ENCODE results near the gene EFHC1. TPM values are rescaled to one million over a fixed set of nuclear protein-coding genes. Genes with fewer than 3 reads are reported as not detected.

Gene EFHC1, protein sequence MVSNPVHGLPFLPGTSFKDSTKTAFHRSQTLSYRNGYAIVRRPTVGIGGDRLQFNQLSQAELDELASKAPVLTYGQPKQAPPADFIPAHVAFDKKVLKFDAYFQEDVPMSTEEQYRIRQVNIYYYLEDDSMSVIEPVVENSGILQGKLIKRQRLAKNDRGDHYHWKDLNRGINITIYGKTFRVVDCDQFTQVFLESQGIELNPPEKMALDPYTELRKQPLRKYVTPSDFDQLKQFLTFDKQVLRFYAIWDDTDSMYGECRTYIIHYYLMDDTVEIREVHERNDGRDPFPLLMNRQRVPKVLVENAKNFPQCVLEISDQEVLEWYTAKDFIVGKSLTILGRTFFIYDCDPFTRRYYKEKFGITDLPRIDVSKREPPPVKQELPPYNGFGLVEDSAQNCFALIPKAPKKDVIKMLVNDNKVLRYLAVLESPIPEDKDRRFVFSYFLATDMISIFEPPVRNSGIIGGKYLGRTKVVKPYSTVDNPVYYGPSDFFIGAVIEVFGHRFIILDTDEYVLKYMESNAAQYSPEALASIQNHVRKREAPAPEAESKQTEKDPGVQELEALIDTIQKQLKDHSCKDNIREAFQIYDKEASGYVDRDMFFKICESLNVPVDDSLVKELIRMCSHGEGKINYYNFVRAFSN
- 10 to 100 TPM; 16.2 to 96.4 (median 21.6) TPM for total RNA-seq

DNA sequence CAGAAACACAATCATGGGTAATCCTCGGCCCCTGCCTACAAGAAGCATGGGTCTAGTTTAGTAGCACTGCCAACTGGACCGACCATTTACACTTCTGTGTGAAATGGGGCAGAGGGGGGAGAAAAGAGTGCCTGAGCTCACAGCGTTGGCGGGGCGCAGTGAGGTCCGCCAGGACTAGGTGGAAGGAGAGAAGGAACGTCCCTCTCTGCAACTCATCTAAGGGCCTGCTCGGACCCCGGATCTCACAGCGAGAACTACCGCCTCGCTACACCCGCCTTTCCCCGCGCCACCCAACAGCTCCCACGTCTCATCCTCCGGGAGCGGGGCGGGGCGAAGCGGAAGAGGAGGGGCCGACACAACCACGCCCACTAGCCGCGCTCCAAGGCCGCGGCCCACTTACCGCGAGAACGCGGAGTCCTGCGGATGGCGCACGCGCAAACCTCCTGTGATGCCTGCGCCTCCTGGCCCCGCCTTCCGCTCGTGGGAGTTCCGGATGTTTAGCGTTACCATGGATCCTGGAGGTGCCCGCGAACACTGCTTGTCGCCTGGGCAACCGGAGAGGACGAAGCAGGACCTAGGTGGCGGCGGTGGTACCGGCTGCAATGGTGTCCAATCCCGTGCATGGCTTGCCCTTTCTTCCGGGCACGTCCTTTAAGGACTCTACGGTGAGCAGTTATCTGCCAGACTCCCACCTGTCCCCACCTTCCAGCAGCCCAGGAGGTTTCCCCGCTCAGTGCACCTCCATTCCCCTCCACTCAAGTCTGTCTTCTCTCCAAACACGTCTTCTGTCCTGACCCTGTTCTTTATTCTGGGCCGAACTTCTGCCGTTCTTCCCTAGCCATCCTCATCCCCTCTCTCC lies at the start of gene EFHC1:
TSS of gene EFHC1 (plus strand) at position 534 of the 859 bp plus-strand sequence. CDS start at position 603, 69 bp downstream.
- DNase-seq (peak; percentile 99), ATAC-seq (ENCODE audit: low FRiP score in 2 of 2) (peak; percentile 98 to 99)
- no peaks in the 10 kb centered on the region for H3K9me3 ChIP-seq
- 0% methylated on average over 20 to 48 of the region's 57 CpGs for WGBS, 2 donors
- H3K4me1 ChIP-seq = peaks cover 12 to 22% (median 17%) of the 10 kb centered on the region in 4 donors
- TF ChIP-seq EP300 (IDR thresholded peaks at IDR 0.05) = peak in 1 of 4 donors; percentile 49
- TF ChIP-seq POLR2A (IDR thresholded peaks at IDR 0.05) = peak in 3 of 4 donors; percentile 57 to 87 (median 60)
- TF ChIP-seq, protein P1, sequence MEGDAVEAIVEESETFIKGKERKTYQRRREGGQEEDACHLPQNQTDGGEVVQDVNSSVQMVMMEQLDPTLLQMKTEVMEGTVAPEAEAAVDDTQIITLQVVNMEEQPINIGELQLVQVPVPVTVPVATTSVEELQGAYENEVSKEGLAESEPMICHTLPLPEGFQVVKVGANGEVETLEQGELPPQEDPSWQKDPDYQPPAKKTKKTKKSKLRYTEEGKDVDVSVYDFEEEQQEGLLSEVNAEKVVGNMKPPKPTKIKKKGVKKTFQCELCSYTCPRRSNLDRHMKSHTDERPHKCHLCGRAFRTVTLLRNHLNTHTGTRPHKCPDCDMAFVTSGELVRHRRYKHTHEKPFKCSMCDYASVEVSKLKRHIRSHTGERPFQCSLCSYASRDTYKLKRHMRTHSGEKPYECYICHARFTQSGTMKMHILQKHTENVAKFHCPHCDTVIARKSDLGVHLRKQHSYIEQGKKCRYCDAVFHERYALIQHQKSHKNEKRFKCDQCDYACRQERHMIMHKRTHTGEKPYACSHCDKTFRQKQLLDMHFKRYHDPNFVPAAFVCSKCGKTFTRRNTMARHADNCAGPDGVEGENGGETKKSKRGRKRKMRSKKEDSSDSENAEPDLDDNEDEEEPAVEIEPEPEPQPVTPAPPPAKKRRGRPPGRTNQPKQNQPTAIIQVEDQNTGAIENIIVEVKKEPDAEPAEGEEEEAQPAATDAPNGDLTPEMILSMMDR (IDR thresholded peaks at IDR 0.05) = peak in 1 of 6 experiments; percentile 16
- TF ChIP-seq POLR2AphosphoS5 (IDR thresholded peaks at IDR 0.05) = peak; percentile 83 to 86
- peak within 1 kb of the TSS; percentile 70 to 92 (median 82) for H3K27ac ChIP-seq
- no peaks in the 10 kb centered on the region for H3K27me3 ChIP-seq
- peaks cover 0 to 5% (median 1%) of the 10 kb centered on the region in 4 donors for H3K36me3 ChIP-seq
- H3K4me3 ChIP-seq = peak within 1 kb of the TSS; percentile 72 to 96 (median 88)

DNA sequence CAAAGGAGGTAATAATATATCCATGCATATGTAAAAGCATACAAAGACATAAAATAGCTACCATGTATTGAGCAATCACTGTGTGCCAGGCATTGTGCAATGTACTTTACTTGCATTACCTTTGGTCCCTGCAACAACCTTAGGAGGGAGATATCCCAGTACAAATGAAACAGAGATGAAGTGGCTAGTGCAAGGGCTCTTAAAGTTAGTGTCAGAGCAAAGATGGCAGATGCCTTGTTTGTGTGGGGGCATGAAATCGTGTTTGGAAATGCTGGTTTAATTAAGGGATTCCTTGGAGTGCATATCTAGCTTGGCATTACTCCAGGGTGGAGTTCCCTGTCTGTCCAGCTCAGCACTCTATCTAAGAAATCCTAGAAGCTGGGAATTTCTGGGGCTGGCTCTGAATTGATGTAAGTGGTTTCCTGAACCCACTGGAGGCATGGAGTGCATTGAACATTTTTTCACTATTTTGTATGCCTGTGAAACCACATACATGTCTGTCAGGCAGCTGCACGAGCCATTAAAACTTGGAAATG lies 48.4 kb upstream of the EFHC1 start:
- WGBS, 2 donors = 68 to 69% methylated on average over 2 of the region's 2 CpGs
- H3K4me3 ChIP-seq = no peak overlapping the region
- no peak overlapping the region for H3K27ac ChIP-seq
- ATAC-seq (ENCODE audit: low FRiP score in 2 of 2) (no peak), DNase-seq (peak in 1 of 2 donors; percentile 36)
- peaks cover 0 to 12% (median under 1%) of the 10 kb centered on the region in 4 donors for H3K4me1 ChIP-seq
- no peaks in the 10 kb centered on the region for H3K9me3 ChIP-seq
- peaks cover 0 to 4% (median 0%) of the 10 kb centered on the region in 4 donors for H3K36me3 ChIP-seq
- H3K27me3 ChIP-seq = no peaks in the 10 kb centered on the region
- TF ChIP-seq POLR2A (IDR thresholded peaks at IDR 0.05) (no peak), EP300 (IDR thresholded peaks at IDR 0.05) (no peak), POLR2AphosphoS5 (IDR thresholded peaks at IDR 0.05) (no peak)
- TF ChIP-seq, protein P1 (IDR thresholded peaks at IDR 0.05) = no peak

DNA sequence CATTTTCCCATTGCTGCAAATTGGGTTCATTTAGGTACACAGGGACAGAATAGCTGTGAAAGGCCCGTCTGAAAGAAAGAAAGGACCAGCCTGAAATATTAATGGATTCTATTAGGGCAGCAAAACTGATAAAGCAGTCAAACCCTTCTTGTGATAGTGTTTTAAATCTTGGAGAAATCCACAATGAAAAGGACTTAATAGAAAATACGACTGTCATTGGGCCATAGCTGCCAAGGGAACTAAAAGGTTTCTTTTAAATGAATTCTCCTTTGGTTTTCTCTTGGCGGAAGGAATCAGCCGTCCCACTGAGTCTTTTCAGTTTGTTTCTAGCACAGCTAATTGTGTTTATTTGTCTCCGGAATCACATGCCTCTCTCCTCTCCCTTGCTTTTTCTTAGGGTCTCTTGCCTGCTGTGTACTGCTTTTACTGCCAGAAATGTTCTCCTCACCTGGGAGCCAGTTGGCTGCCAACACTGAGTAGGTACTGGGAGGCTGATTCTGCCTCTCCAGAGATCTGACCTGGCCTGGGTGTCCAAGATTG lies 46.9 kb upstream of the EFHC1 start:
- no peak for DNase-seq
- H3K4me1 ChIP-seq = peaks cover 0 to 17% (median 9%) of the 10 kb centered on the region in 4 donors
- no peaks in the 10 kb centered on the region for H3K9me3 ChIP-seq
- TF ChIP-seq, protein P1 (IDR thresholded peaks at IDR 0.05) = no peak
- TF ChIP-seq POLR2A (IDR thresholded peaks at IDR 0.05) (no peak), POLR2AphosphoS5 (IDR thresholded peaks at IDR 0.05) (no peak)
- H3K27ac ChIP-seq = no peak overlapping the region
- ATAC-seq (ENCODE audit: low FRiP score in 2 of 2) = no peak
- no peaks in the 10 kb centered on the region for H3K27me3 ChIP-seq
- H3K36me3 ChIP-seq = no peaks in the 10 kb centered on the region
- H3K4me3 ChIP-seq = no peak overlapping the region
- 97 to 99% methylated on average over 5 of the region's 5 CpGs for WGBS, 2 donors

DNA sequence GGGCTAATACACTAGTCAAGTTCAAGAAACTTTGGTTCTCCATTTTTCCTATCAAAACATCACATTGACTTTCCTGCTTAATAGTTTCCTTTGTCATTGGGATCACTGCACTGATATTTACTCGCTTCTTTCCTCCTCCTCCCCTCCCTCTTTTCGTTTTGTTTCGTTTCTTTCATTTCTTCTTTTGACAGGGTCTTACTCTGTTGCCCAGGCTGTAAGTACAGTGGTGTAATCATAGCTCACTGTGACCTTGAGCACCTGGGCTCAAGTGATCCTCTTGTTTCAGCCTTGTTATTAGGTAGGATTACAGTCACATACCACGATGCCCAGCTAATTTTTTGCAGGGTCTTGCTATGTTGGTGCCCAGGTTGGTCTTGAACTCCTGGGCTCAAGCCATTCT lies 45.9 kb upstream of the EFHC1 start:
- WGBS, 2 donors = 92 to 98% methylated on average over 4 of the region's 4 CpGs
- ATAC-seq (ENCODE audit: low FRiP score in 2 of 2) = no peak
- Histone ChIP-seq H3K27ac (no peak overlapping the region), H3K9me3 (no peaks in the 10 kb centered on the region), H3K36me3 (no peaks in the 10 kb centered on the region), H3K4me1 (peaks cover 0 to 17% (median 9%) of the 10 kb centered on the region in 4 donors), H3K4me3 (no peak overlapping the region), H3K27me3 (no peaks in the 10 kb centered on the region)
- no peak for DNase-seq
- TF ChIP-seq EP300 (IDR thresholded peaks at IDR 0.05) (no peak), POLR2AphosphoS5 (IDR thresholded peaks at IDR 0.05) (no peak), POLR2A (IDR thresholded peaks at IDR 0.05) (no peak)
- TF ChIP-seq, protein P1 (IDR thresholded peaks at IDR 0.05) = no peak
